Measurements from ENCODE around the gene GDI2.
"Not testable (repeated sequence)": the region's sequence is repeated elsewhere in the genome, so short reads cannot be mapped to it uniquely, and the experiment has no call there.

Gene GDI2

DNA sequence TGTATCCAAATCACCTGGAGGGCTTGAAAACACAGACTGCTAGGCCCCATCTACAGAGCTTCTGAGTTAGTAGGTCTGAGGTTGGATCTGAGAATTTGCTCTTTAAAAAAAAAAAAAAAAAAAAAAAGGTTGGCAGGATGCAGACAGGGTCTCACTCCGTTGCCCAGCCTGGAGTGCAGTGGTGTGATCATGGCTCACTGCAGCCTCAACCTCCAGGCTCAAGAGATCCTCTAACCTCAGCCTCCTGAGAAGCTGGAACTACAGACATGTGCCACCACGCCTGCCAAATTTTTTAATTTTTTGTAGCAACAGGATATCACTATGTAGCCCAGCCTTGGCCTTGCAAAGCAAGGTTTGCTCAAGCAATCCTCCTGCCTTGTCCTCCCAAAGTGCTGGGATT lies 8.0 kb downstream of the GDI2 start:
- in situ Hi-C loops (cut with HindIII; ENCODE audit: low pct_ligation_motif_present, low pct_unique_long_range_greater_than_20kb, low sequenced_read_pairs): no loop called here

DNA sequence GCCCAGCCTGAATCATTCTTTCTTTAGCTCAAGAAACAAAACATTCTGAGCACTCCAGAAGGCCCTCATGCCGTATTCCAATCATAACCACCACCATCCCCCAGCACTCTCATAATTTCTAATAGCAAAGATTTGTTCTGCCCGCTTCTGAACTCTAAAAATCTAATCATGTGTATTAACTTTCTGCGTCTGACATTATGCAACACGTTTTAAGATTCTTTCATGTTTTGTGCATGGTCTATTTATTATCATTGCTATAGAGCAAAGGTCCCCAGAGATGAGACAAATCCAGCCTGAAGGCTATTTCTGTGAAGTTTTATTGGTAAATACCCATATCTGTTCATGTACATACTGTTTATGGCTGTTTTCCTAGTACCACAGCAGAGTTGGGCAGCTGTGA lies 8.8 kb downstream of the GDI2 start:
- in situ Hi-C loops (cut with HindIII; ENCODE audit: low pct_ligation_motif_present, low pct_unique_long_range_greater_than_20kb, low sequenced_read_pairs): no loop called here
- DNase-seq: no peak

More for the DNA sequence above, 8.0 kb downstream of the GDI2 start:
- DNase-seq: no peak

DNA sequence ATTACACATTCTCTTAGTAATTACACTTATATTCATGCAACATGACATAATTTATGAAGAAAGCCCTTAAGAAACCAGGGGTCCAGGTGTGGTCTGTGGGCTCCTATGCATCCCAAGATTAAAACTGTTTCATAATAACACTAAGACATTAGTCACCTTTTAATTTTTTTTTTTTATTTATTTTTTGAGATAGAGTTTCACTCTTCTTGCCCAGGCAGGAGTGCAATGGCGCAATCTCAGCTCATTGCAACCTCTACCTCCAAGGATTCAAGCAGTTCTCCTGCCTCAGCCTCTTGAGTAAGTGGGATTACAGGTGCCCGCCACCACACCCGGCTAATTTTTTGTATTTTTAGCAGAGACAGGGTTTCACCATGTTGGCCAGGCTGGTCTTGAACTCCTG lies 12.5 kb downstream of the GDI2 start:
- no peak for DNase-seq
- in situ Hi-C loops (cut with HindIII; ENCODE audit: low pct_ligation_motif_present, low pct_unique_long_range_greater_than_20kb, low sequenced_read_pairs): no loop called here

DNA sequence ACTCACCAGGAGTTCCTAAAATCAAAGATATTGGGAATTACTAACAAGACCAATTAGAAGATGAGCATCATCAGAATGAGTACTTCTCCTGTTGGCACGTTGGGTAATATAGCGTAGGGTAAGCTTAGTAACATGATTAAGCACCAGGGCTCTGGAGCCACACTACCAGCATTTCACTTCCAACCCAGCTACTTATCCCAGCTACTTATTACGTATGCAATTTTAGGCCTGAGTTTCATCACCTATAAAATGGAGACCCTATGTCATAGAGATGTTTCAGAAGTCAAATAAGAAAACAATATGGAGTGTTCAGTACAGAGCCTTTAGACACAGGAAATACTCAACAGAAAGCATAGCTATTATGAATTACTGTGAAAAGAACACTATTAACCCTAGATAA lies 19.0 kb downstream of the GDI2 start:
- DNase-seq: no peak

DNA sequence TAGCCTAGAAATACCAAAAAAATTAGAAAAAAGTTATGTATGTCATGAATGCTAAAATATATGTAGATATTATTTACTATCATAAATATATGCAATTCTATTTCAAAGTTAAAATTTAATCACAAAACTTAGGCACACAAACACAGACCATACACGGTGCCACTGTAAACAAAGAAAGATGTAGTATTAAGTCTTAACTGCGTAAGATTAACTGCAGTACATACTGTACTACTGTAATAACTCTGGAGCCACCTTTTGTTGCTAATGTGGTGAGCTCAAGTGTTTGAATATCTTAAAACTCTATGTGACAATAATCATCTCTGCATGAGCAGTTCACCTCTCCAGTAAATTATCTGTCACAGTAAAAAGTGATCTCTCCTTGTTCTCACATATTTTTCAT lies 23.6 kb downstream of the GDI2 start:
- DNase-seq: no peak
- in situ Hi-C loops (cut with HindIII; ENCODE audit: low pct_ligation_motif_present, low pct_unique_long_range_greater_than_20kb, low sequenced_read_pairs): no loop called here

More for the DNA sequence above, 19.0 kb downstream of the GDI2 start:
- in situ Hi-C loops (cut with HindIII; ENCODE audit: low pct_ligation_motif_present, low pct_unique_long_range_greater_than_20kb, low sequenced_read_pairs): no loop called here

DNA sequence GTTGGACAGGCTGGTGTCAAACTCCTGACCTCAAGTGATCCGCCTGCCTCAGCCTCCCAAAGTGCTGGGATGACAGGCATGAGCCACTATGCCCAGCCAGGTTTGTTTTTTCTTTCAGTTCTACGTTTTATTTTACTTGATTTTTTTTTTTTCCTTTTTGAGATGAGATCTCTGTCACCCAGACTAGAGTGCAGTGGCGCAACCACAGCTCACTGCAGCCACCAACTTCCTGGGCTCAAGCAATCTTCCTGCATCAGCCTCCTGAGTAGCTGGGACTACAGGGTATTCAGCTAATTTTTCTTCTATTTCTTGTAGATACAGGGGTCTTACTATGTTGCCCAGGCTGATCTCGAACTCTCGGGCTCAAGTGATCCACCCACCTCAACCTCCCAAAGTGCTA lies 24.3 kb downstream of the GDI2 start:
- in situ Hi-C loops (cut with HindIII; ENCODE audit: low pct_ligation_motif_present, low pct_unique_long_range_greater_than_20kb, low sequenced_read_pairs): no loop called here
- no peak for DNase-seq

DNA sequence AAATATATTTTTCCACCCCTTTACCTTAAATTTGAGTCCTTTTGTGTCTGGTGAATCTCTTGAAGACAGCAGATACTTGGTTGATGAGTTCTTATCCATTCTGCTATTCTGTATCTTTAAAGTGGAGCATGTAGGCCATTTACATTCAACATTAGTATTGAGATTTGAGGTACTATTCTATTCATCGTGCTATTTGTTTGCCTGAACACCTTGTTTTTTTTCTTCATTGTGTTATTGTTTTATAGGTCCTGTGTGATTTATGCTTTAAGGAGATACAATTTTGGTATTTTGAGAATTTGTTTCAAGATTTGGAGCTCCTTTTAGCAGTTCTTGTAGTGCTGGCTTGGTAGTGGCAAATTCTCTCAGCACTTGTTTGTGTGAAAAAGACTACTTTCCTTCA lies 29.9 kb downstream of the GDI2 start:
- DNase-seq: no peak
- in situ Hi-C loops (cut with HindIII; ENCODE audit: low pct_ligation_motif_present, low pct_unique_long_range_greater_than_20kb, low sequenced_read_pairs): no loop called here

DNA sequence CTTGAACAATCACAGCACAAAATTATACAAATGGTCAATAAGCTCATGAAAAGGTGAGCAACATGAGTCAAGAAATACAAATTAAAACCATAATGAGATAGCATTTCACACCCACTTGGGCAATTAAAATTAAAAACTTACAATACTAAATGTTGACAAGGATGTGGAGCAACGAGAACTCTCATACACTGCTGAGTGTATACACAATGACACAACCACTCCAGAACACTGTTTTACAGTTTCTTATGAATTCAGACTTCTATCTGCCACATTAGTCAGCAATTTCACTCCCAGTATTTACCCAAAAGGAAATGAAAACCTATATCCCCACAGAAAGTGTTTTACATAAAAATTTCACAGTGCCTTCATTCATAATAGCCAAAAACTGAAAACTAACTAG lies 31.1 kb downstream of the GDI2 start:
- no peak for DNase-seq
- in situ Hi-C loops (cut with HindIII; ENCODE audit: low pct_ligation_motif_present, low pct_unique_long_range_greater_than_20kb, low sequenced_read_pairs): no loop called here

DNA sequence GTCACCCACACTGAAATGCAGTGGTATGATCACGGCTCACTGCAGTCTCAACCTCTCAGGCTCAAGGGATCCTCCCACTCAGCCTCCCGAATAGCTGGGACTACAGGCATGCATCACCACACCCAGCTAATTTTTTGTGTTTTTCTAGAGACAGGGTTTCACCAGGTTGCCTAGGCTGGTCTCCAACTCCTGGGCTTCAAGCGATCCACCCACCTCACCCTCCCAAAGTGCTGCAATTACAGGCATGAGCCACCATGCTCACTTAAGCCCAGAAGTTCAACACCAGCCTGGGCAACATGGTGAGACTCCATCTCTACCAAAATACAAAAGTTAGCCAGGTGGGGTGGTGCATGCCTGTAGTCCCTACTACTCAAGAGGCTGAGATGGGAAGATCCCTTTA lies 33.5 kb downstream of the GDI2 start:
- DNase-seq: no peak
- in situ Hi-C loops (cut with HindIII; ENCODE audit: low pct_ligation_motif_present, low pct_unique_long_range_greater_than_20kb, low sequenced_read_pairs): no loop called here

DNA sequence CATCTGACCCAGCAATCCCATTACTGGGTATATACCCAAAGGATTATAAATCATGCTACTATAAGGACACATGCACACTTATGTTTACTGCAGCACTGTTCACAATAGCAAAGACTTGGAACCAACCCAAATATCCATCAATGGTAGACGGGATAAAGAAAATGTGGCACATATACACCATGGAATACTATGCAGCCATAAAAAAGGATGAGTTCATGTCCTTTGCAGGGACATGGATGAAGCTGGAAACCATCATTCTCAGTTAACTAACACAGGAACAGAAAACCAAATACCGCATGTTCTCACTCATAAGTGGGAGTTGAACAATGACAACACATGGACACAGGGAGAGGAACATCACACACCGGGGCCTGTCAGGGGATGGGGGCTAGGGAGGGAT lies 35.5 kb downstream of the GDI2 start:
- in situ Hi-C loops (cut with HindIII; ENCODE audit: low pct_ligation_motif_present, low pct_unique_long_range_greater_than_20kb, low sequenced_read_pairs); DNase-seq: not testable (repeated sequence)

DNA sequence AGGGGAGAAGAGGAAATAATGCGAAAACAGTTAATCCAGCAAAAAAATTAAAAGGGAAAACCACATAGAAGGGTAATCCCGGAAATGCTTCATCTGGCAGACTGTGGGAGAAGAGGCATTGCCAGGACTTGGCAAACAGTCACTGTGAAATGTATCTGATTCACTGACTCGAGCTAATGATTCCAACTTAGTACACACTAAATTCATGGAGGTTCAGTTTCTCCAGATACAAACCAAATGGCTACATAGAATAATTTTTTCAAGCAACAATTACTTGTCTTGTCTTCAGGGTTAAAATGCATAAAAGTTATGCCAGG lies 36.4 kb downstream of the GDI2 start:
- peak; percentile 59 for DNase-seq

DNA sequence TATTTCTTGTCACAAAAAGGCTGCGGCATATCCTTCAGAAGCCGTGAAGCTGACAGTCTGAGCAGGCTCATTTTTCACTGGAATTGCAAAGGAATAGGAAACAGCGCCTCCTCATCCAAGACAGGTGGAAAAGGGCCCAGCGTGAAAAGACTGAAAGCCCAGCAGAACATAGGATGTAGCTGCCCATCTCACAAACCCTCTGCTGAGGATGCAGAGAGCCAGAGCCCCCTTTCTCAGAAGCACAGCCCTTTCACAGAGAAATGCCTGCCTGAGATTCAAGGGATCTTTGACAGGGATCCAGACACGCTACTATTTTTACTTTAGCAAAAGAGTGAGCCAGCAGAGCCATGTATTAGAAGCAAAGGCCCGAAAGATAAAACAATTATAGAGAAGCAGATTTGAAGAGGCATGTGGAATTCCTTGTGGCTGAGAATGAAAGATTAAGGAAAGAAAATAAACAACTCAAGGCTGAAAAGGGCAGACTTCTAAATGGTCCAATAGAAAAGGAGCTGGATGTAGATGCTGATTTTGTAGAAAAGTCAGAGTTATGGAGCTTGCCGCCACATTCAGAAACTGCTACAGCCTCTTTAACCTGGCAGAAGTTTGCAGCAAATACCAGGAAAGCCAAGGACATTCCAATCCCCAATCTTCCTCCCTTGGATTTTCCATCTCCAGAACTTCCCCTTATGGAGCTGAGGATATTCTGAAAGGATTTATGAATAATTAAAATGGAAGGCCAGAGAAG lies 36.9 kb downstream of the GDI2 start:
- in situ Hi-C loops (cut with HindIII; ENCODE audit: low pct_ligation_motif_present, low pct_unique_long_range_greater_than_20kb, low sequenced_read_pairs): no loop called here
- peak; percentile 9 for DNase-seq

More for the DNA sequence above, 36.4 kb downstream of the GDI2 start:
- in situ Hi-C loops (cut with HindIII; ENCODE audit: low pct_ligation_motif_present, low pct_unique_long_range_greater_than_20kb, low sequenced_read_pairs): no loop called here

DNA sequence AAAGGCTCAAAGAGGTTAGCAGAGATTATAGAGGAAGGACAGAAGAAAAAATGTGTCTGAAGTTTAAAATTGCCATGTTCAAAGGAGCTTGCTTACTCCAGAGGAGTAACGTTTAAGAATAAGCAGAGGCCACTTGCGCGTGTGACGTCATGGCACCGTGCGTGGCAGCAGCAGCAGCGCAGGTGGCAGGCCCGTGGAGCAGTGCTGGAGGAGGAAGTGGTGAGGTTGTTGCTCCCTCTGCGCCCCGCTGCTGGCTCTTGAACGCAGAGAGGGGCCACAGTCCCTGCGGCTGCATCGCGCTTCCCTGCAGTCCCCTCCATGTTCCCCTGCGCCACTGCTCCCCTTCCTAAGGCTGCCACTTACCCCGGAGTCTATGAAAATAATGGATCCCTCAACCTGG lies 37.5 kb downstream of the GDI2 start:
- no peak for DNase-seq
- in situ Hi-C loops (cut with HindIII; ENCODE audit: low pct_ligation_motif_present, low pct_unique_long_range_greater_than_20kb, low sequenced_read_pairs): no loop called here

DNA sequence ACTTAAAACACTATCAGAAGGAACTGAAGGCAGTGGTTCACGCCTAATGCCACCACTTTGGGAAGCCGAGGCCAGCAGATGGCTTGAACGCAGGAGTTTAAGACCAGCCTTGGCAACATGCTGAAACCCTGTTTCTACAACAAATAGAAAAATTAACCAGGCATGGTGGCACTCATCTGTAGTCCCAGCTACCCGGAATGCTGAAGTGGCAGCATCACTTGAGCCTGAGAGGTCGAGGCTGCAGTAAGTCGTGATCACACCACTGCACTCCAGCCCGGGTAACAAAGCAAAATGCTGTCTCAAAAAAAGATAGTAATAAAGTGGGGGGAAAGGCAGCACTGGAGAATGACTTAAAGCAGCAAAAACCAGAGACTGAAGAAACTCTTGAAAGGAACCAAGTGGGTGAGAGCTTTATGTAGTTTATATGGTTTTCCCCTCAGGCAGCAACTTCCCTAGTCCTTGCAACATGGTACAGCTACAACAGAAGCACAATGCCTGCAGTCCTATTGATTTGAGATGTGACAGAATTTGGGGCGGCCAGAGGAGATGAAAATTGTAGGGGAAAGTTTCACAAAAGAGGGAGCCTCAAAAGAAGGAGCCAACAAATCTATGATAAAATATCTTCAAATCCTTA lies 38.1 kb downstream of the GDI2 start:
- no peak for DNase-seq
- in situ Hi-C loops (cut with HindIII; ENCODE audit: low pct_ligation_motif_present, low pct_unique_long_range_greater_than_20kb, low sequenced_read_pairs): no loop called here

DNA sequence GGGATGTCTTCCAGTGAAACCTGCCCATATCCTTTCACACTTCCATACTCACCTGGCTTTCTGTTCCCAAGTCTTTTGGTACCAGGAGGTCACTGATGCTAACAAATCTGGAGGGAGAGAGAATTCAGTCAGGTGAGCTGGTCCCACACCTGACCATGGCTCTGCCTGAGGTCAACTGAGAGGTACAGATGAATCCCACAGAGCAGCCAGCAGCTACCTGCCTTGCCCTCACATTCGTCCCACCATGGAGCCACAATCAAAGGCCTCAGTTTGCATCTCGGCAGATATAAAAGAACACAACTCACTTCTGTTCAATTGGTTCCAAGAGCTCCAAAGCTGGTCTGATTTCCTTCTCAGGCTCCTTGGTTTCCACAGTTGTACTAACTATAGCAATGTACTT lies 47.0 kb downstream of the GDI2 start:
- in situ Hi-C loops (cut with HindIII; ENCODE audit: low pct_ligation_motif_present, low pct_unique_long_range_greater_than_20kb, low sequenced_read_pairs): no loop called here
- DNase-seq: no peak

DNA sequence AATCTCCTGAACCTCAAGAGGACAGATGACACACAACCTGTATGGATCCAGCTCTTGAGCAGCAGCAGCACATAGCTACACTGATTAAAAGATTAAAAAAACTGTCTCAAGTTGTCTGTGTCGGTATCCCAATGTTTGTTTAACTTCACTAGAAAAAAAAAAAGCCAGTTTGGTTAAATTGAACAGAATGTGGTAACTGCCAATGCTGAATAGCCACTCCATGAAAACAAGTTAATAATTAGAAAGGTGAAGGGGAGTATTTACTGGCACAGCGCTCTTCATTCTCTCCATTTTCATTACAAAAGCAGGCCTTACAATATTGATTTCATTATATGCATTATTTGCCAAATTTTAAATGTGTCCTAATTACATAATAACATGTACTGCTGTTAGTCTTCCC lies 47.6 kb downstream of the GDI2 start:
- in situ Hi-C loops (cut with HindIII; ENCODE audit: low pct_ligation_motif_present, low pct_unique_long_range_greater_than_20kb, low sequenced_read_pairs): no loop called here
- no peak for DNase-seq

DNA sequence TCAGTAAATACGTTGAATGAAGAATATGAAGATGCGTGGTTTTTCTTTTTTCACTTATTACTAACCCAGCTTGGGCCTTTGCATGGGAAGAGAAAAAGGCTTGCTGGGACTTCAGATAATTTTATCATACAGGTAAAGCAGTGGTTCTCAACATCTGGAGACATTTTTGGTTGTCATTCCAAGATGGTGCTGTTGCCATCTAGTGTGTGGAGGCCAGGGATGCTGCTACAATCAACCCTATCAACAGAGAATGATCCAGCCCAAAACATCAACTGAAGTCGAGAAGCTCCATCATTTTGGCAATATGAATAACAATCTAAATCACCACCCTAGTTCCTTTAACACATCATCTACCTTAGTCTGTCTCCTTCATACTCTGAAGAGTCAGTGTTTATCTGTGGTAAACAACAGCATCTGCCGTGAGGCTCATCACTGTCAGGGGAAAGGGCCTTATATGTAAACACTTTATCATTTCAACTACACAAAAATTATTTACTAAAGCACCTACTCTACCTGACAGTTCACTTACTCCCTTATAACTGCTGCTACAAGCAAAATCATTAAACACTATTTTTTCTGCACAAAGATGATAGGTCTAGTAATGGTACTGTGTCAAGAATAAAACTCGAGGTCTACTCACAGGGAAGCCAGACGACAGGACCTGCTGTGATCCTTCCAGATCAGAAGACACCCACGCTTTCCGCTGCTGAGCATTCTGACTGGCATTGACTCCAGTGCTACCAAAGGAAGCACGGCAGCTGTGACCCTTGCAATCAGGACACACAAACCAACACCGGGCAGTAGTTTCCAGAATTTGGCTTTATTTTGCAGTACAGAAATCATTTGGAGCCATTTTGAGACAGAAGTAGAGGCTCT lies 48.6 kb downstream of the GDI2 start:
- DNase-seq: no peak
- in situ Hi-C loops (cut with HindIII; ENCODE audit: low pct_ligation_motif_present, low pct_unique_long_range_greater_than_20kb, low sequenced_read_pairs): no loop called here

DNA sequence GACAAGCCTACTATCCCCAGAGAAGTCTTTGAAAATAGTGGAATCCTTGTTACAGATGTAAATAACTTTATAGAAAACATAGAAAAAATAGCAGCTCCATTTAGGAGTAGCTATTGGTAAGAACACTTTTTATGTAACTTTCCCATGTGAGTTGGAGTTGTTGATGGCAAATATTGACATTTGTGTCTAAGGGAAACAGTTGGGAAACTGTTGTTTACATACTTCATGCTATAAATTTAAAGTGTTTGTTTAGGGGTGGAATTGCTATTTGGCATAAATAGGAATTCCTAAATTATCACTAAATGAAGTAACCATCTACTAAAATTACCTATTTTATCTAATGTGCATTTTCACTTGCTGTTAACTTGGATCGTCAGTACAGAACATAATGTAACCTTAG lies 50.7 kb downstream of the GDI2 start:
- DNase-seq: no peak
- in situ Hi-C loops (cut with HindIII; ENCODE audit: low pct_ligation_motif_present, low pct_unique_long_range_greater_than_20kb, low sequenced_read_pairs): no loop called here

DNA sequence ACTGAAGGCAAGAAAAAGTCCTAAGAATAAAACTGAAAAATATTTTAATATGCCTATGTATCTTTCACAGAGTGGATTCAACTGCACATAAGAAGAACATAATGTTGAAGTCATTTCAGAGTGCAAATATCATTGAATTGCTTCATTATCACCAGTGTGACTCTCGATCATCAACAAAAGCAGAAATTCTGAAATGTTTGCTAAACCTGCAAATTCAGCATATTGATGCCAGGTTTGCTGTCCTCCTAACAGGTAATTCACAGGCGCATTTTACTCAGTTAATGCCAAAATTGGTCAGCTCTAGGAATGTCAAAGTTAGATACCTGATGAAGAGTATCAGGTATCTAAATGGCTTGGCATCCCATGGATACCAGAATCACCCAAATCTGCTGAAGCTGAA lies 52.0 kb downstream of the GDI2 start:
- in situ Hi-C loops (cut with HindIII; ENCODE audit: low pct_ligation_motif_present, low pct_unique_long_range_greater_than_20kb, low sequenced_read_pairs): no loop called here
- DNase-seq: no peak

DNA sequence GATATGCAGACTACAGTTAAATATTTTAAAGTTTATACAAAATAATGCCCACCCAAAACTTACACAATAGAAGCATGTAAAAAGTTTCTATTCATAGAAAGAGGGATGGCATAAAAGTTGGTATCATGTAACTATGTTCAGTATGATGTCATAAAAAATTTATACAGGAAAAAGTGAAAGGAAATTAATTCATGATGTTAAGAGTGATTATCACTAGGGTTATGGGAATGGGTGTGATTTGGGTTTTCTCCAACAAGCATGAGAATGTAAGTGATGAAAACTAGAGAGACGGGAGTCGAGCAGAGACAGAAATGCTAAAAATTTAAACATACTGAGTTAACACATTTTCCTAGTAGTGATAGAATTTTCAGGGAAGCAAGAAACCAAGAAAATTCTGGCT lies 52.7 kb downstream of the GDI2 start:
- no peak for DNase-seq
- in situ Hi-C loops (cut with HindIII; ENCODE audit: low pct_ligation_motif_present, low pct_unique_long_range_greater_than_20kb, low sequenced_read_pairs): no loop called here

All from ACHN (cell line).